ENCODE data around the gene SLC45A2. TPM values are rescaled to one million over a fixed set of nuclear protein-coding genes. Genes with fewer than 3 reads are reported as not detected.

The SLC45A2 gene
- total and polyA plus RNA-seq, 10 donors, result 0.07 to 0.74 TPM; not detected in 8

GRCh38 chr5:33938507-33938796 is 46.0 kb downstream of the SLC45A2 start:
- DNase-seq, result no peak
- Histone ChIP-seq H3K27me3 (replicated peaks in 1 of 7) (peaks cover 0 to 84% (median 40%) of the 10 kb centered on the region in 7 donors), H3K9me3 (no peaks in the 10 kb centered on the region), H3K4me1 (peaks cover 0 to 20% (median 11%) of the 10 kb centered on the region in 6 donors), H3K27ac (no peak overlapping the region), H3K4me3 (no peak overlapping the region), H3K36me3 (no peaks in the 10 kb centered on the region)
- intact Hi-C loops (cut with DNase I; ENCODE audit: low total_unique reads), result no loop called here
- WGBS, 5 donors, result 19 to 61% (median 30%) methylated on average over 14 of the region's 14 CpGs
- no peak for TF ChIP-seq POLR2AphosphoS5 (IDR thresholded peaks at IDR 0.05)
- TF ChIP-seq, protein P1, sequence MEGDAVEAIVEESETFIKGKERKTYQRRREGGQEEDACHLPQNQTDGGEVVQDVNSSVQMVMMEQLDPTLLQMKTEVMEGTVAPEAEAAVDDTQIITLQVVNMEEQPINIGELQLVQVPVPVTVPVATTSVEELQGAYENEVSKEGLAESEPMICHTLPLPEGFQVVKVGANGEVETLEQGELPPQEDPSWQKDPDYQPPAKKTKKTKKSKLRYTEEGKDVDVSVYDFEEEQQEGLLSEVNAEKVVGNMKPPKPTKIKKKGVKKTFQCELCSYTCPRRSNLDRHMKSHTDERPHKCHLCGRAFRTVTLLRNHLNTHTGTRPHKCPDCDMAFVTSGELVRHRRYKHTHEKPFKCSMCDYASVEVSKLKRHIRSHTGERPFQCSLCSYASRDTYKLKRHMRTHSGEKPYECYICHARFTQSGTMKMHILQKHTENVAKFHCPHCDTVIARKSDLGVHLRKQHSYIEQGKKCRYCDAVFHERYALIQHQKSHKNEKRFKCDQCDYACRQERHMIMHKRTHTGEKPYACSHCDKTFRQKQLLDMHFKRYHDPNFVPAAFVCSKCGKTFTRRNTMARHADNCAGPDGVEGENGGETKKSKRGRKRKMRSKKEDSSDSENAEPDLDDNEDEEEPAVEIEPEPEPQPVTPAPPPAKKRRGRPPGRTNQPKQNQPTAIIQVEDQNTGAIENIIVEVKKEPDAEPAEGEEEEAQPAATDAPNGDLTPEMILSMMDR (IDR thresholded peaks at IDR 0.05 in 8 of 11, conservative IDR thresholded peaks at IDR 0.05 in 3 of 11), result no peak
- no peak for TF ChIP-seq POLR2A (IDR thresholded peaks at IDR 0.05)

DNA sequence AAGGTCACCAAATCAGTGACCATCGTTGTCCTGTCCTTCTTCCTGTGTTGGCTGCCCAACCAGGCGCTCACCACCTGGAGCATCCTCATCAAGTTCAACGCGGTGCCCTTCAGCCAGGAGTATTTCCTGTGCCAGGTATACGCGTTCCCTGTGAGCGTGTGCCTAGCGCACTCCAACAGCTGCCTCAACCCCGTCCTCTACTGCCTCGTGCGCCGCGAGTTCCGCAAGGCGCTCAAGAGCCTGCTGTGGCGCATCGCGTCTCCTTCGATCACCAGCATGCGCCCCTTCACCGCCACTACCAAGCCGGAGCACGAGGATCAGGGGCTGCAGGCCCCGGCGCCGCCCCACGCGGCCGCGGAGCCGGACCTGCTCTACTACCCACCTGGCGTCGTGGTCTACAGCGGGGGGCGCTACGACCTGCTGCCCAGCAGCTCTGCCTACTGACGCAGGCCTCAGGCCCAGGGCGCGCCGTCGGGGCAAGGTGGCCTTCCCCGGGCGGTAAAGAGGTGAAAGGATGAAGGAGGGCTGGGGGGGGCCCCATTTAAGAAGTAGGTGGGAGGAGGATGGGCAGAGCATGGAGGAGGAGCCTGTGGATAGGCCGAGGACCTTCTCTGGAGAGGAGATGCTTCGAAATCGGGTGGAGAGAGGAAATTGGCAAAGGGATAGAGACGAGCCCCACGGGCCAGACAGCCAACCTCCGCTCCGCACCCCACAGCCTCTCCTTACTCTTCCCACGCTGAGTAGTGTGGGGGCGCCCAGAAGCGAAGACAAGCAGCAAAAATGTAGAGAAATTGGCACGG is 46.6 kb downstream of the SLC45A2 start:
- Histone ChIP-seq H3K27me3 (replicated peaks in 1 of 7) (peaks cover 0 to 80% (median 40%) of the 10 kb centered on the region in 7 donors), H3K36me3 (no peaks in the 10 kb centered on the region), H3K4me1 (peaks cover 0 to 20% (median 11%) of the 10 kb centered on the region in 6 donors), H3K27ac (no peak overlapping the region), H3K9me3 (no peaks in the 10 kb centered on the region), H3K4me3 (no peak overlapping the region)
- no peak for TF ChIP-seq POLR2A (IDR thresholded peaks at IDR 0.05)
- TF ChIP-seq POLR2AphosphoS5 (IDR thresholded peaks at IDR 0.05), result no peak
- TF ChIP-seq, protein P1 (IDR thresholded peaks at IDR 0.05 in 8 of 11, conservative IDR thresholded peaks at IDR 0.05 in 3 of 11), result no peak
- DNase-seq, result no peak
- intact Hi-C loops (cut with DNase I; ENCODE audit: low total_unique reads), result no loop called here
- WGBS, 5 donors, result 25 to 58% (median 34%) methylated on average over 18 to 54 of the region's 54 CpGs

GRCh38 chr5:33937017-33937706 is 47.3 kb downstream of the SLC45A2 start:
- TF ChIP-seq POLR2A (IDR thresholded peaks at IDR 0.05) (no peak), POLR2AphosphoS5 (IDR thresholded peaks at IDR 0.05) (no peak)
- TF ChIP-seq, protein P1 (IDR thresholded peaks at IDR 0.05 in 8 of 11, conservative IDR thresholded peaks at IDR 0.05 in 3 of 11), result no peak
- WGBS, 5 donors, result 37 to 61% (median 41%) methylated on average over 30 to 54 of the region's 54 CpGs
- no peaks in the 10 kb centered on the region for H3K9me3 ChIP-seq
- peaks cover 0 to 76% (median 40%) of the 10 kb centered on the region in 7 donors for H3K27me3 ChIP-seq (replicated peaks in 1 of 7)
- no peaks in the 10 kb centered on the region for H3K36me3 ChIP-seq
- no peak for DNase-seq
- no peak overlapping the region for H3K27ac ChIP-seq
- H3K4me3 ChIP-seq, result peak overlapping the region in 3 of 8 donors; percentile 3 to 48 (median 27)
- peaks cover 0 to 20% (median 11%) of the 10 kb centered on the region in 6 donors for H3K4me1 ChIP-seq
- intact Hi-C loops (cut with DNase I; ENCODE audit: low total_unique reads), result no loop called here
